AG09319 (cell line): Measurements from ENCODE around the gene PPP1R27.

ENCODE experiments used
- DNase-seq: peaks from one replicate; pipeline ENCODE4 v3.0.0-alpha.2; 2010; ENCODE audit warnings: low read depth; ENCODE audit errors: extremely low read depth
- CTCF ChIP-seq: IDR thresholded peaks from 2 replicates; pipeline ENCODE4 v1.5.1; 2011; ENCODE audit warnings: low read depth, mild to moderate bottlenecking, inconsistent platforms, low read length, moderate library complexity

The PPP1R27 gene

GRCh38 chr17:81813861-81814683, 20.8 kb downstream of the PPP1R27 start:
- DNase-seq: no peak
- TF ChIP-seq CTCF: no peak

- no peak for DNase-seq
- TF ChIP-seq CTCF: no peak
These were observed 21.5 kb downstream of the PPP1R27 start for GRCh38 chr17:81813371-81813684.

- no peak for DNase-seq
- TF ChIP-seq CTCF: no peak
These were observed 22.1 kb downstream of the PPP1R27 start for GRCh38 chr17:81812571-81813370.

- DNase-seq: no peak
- no peak for TF ChIP-seq CTCF
These were observed 22.9 kb downstream of the PPP1R27 start for GRCh38 chr17:81811705-81812570.

- DNase-seq: no peak
- no peak for TF ChIP-seq CTCF
These were observed 23.8 kb downstream of the PPP1R27 start for GRCh38 chr17:81810892-81811704.

GRCh38 chr17:81810476-81810875, 24.4 kb downstream of the PPP1R27 start:
- no peak for TF ChIP-seq CTCF
- DNase-seq: no peak
